Activated naive CD4-positive, alpha-beta T cell (primary cell): ENCODE data around the gene ADCY1.
"Not testable (repeated sequence)": the region's sequence is repeated elsewhere in the genome, so short reads cannot be mapped to it uniquely, and the experiment has no call there.

ENCODE experiments used
- DNase-seq, 4 experiments: peaks; one replicate each; lab custom pipeline; 2025; lab: John Stamatoyannopoulos, UW

The ADCY1 gene

DNA sequence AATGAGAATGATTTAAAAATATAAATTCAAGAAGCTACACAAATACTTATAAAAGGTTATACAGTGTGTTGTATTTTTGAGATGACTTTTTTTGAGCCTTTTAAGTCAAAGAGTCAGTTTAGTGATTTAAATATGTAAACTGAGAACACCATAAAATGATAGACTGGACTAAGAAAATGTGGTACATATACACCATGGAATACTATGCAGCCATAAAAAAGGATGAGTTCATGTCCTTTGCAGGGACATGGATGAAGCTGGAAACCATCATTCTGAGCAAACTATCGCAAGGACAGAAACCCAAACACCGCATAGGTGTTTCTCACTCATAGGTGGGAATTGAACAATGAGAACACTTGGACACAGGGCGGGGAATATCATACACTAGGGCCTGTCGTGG is 182.2 kb downstream of the ADCY1 start:
- not testable (repeated sequence) for DNase-seq

GRCh38 chr7:45756757-45757156 is 182.6 kb downstream of the ADCY1 start:
- not testable (repeated sequence) for DNase-seq

DNA sequence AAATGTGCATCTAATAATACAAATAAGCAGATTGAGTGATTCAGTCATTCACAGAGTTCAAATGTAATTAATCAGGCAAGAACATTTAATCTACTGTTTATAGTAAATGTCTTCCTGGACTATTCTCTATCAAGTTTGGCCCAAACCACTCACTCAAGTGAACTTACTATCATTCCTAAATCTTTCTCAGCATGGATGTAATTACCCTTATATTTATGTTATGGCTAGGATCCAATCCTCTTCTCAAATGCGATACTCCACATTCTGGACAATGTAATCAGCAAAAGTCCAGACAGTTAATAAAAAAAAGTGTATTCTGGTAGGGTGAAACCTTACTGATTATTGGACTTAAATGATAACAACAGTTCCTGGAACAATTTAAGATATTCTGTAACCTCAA is 185.3 kb downstream of the ADCY1 start:
- DNase-seq: not testable (repeated sequence)

GRCh38 chr7:45761545-45762205 is 187.5 kb downstream of the ADCY1 start:
- DNase-seq: not testable (repeated sequence)

DNA sequence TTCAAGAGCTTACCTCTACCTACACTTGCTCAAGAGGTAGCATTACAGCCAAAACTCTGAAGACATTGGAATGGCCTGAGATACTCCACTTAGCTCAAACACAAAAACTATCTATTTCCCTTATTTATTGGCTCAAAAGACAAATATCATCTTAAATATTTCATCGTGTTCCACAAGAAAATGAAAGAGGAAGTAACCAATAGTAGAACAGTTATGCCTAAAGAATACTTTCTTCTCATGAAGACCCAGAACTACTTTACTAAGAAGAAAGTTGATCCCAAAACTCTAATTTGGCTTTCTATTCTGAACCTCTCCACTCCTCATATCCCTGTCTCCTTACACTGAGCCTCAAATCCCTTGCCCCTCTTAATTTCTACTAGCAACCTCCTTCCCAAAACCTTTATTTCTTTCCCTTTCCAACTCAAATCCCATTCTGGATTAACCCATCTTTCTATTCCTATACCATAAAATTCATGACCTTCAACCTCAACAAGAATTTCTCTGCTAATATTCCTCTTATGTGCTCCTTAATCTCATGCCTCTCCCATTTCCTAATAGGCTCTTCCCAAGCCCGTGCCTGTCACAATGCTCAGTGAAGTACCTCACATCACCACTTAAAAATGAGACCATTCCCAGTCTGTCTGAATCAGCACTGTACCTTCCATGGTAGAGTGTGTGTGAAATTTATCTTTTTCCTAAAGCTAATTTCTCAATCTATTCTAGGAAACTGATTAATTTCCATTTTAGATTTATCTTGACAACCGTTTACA is 188.2 kb downstream of the ADCY1 start:
- not testable (repeated sequence) for DNase-seq

- peak; percentile 85 to 95 (median 91) for DNase-seq
Observed at GRCh38 chr7:45768516-45769394, 194.6 kb downstream of the ADCY1 start.

- DNase-seq: not testable (repeated sequence)
Observed at GRCh38 chr7:45769626-45770025, 195.5 kb downstream of the ADCY1 start.
